Measurements from ENCODE around the gene CATSPERE.
A peak's percentile ranks its signal among the peaks of the same experiment; 100 is the strongest.
"Not testable (repeated sequence)": the region's sequence is repeated elsewhere in the genome, so short reads cannot be mapped to it uniquely, and the experiment has no call there.

Gene CATSPERE

GRCh38 chr1:244449936-244450508, 11.1 kb upstream of the CATSPERE start:
- DNase-seq (ENCODE audit: low spot score) = no peak

GRCh38 chr1:244450597-244451538, 10.2 kb upstream of the CATSPERE start:
- DNase-seq (ENCODE audit: low spot score) = peak; percentile 44

- DNase-seq (ENCODE audit: low spot score) = no peak
Observed at GRCh38 chr1:244451539-244451950, 9.5 kb upstream of the CATSPERE start, which contains the start of gene ADSS2. TSS of gene ADSS2 (minus strand) at chr1:244451909. CDS start at chr1:244451817, 92 bp downstream.

GRCh38 chr1:244451951-244452795, 8.9 kb upstream of the CATSPERE start:
- DNase-seq (ENCODE audit: low spot score) = peak; percentile 99

GRCh38 chr1:244454412-244454811, 6.7 kb upstream of the CATSPERE start:
- no peak for DNase-seq (ENCODE audit: low spot score)

GRCh38 chr1:244456586-244456985, 4.5 kb upstream of the CATSPERE start:
- DNase-seq (ENCODE audit: low spot score) = no peak

GRCh38 chr1:244458781-244459180, 2.3 kb upstream of the CATSPERE start:
- no peak for DNase-seq (ENCODE audit: low spot score)

GRCh38 chr1:244460197-244460596, 876 bp upstream of the CATSPERE start:
- no peak for DNase-seq (ENCODE audit: low spot score)

- no peak for DNase-seq (ENCODE audit: low spot score)
Observed at GRCh38 chr1:244466724-244467123, 5.7 kb downstream of the CATSPERE start.

GRCh38 chr1:244473059-244473605, 12.1 kb downstream of the CATSPERE start:
- DNase-seq (ENCODE audit: low spot score) = no peak

- DNase-seq (ENCODE audit: low spot score) = not testable (repeated sequence)
Observed at GRCh38 chr1:244484971-244485370, 23.9 kb downstream of the CATSPERE start.

GRCh38 chr1:244494653-244495052, 33.6 kb downstream of the CATSPERE start:
- DNase-seq (ENCODE audit: low spot score) = no peak

GRCh38 chr1:244496186-244496585, 35.1 kb downstream of the CATSPERE start:
- no peak for DNase-seq (ENCODE audit: low spot score)

GRCh38 chr1:244497805-244498204, 36.7 kb downstream of the CATSPERE start:
- no peak for DNase-seq (ENCODE audit: low spot score)

GRCh38 chr1:244499484-244499883, 38.4 kb downstream of the CATSPERE start:
- DNase-seq (ENCODE audit: low spot score) = not testable (repeated sequence)

- not testable (repeated sequence) for DNase-seq (ENCODE audit: low spot score)
Observed at GRCh38 chr1:244500515-244500914, 39.4 kb downstream of the CATSPERE start.

GRCh38 chr1:244502630-244503029, 41.6 kb downstream of the CATSPERE start:
- DNase-seq (ENCODE audit: low spot score) = no peak

GRCh38 chr1:244513493-244513892, 52.4 kb downstream of the CATSPERE start:
- no peak for DNase-seq (ENCODE audit: low spot score)

- no peak for DNase-seq (ENCODE audit: low spot score)
Observed at GRCh38 chr1:244515680-244516079, 54.6 kb downstream of the CATSPERE start.

GRCh38 chr1:244536316-244536715, 75.2 kb downstream of the CATSPERE start:
- no peak for DNase-seq (ENCODE audit: low spot score)

GRCh38 chr1:244545511-244545910, 84.4 kb downstream of the CATSPERE start:
- no peak for DNase-seq (ENCODE audit: low spot score)

GRCh38 chr1:244548558-244549115, 87.6 kb downstream of the CATSPERE start:
- DNase-seq (ENCODE audit: low spot score) = no peak

Data from Ammon's horn (tissue), 1 donor.